Middle frontal gyrus (tissue), 1 donor: ENCODE measurements around the gene MPZL1.
"Not testable (repeated sequence)": the region's sequence is repeated elsewhere in the genome, so short reads cannot be mapped to it uniquely, and the experiment has no call there.

Experiments used
- DNase-seq: peaks from one replicate; pipeline ENCODE4 v3.0.0-alpha.2; 2015; ENCODE audit warnings: low spot score; ENCODE audit errors: extremely low spot score

Gene MPZL1

GRCh38 chr1:167776616-167777268 is 55.0 kb downstream of the MPZL1 start:
- DNase-seq = no peak

DNA sequence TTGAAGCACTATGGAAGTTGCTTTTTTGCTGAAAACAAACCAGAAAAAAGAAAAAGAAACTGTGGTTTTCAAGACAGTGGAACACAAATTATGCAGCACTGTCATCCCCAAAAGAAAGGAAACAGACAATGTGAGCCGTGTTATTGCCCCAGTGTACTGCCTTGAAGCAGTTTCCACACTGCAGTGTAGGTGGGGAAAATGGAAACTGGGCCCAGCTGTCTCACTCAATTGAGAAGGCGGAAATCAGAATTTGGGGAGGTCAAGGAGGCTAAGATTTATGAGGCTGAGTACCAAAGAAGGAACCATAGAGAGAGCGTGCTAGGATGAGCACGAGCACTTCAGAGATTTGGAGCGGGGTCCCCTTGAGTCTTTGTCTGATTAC is 55.5 kb downstream of the MPZL1 start:
- no peak for DNase-seq

DNA sequence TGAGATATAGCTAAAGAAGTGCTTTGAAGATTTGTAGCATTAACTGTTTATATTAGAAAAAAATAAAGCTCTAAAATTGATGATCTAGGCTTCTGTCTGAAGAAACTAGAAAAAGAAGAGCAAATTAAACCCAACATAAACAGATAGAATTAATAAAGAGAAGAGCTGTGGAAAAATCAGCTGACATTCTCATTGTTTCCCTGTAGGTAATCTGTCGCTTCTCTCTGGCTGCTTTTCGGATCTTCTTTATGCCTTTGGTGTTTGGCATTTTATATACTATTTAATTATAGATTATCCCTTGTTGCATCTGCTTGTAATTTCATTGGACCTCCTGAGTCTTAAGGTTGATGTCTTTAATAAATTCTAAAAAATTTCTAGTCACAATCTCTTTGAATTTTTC is 59.8 kb downstream of the MPZL1 start:
- no peak for DNase-seq

GRCh38 chr1:167782946-167783345 is 61.2 kb downstream of the MPZL1 start:
- DNase-seq = no peak

DNA sequence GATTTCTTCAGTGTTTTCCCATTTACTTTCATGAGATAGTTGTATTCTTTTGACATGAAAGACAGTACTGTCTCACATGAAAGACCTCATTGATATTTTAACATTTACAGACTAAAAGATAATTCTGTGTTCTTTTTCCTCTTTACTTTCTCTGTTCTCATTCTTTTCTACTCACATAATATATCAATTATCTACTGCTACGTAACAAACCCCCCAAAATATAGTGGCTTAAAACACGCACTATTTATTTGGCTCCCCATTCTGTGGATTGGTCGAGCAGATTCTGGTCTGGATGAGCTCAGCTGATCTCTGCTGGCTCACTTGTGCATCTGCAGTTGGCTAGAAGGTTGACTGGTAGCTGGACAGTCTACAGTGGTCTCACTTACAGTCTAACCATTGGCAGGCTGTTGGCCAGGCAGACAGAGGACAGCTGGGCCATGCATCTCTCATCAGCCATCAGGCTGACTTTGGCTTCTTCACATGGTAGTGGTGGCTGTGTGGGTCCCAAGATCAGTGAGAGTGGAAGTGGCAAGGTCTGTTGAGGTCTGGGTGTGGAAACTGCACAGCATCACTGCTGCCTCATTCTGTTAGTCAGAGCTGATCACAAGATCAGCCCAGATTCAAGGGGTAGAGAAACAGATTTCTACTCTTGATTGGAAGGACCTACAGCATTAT is 63.2 kb downstream of the MPZL1 start:
- DNase-seq = no peak

DNA sequence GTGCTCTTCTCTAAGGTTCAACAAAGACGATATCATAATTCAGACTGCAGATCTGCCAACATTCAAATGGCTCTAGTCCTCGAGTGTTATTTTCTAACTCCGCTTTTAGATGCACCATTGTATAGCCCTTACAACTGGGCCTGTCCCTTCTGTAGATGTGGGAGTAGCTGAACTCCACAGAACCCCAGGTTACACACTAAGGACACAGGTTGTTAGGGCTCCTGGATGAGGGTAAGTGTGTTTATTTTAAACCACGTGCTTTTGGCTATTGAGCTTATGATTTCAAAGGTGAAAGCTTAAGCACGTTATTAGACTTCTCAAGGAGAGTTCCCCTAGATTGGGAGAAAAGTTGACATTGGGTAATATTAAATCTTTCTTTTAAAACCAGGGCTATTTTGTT is 64.7 kb downstream of the MPZL1 start:
- DNase-seq = no peak

DNA sequence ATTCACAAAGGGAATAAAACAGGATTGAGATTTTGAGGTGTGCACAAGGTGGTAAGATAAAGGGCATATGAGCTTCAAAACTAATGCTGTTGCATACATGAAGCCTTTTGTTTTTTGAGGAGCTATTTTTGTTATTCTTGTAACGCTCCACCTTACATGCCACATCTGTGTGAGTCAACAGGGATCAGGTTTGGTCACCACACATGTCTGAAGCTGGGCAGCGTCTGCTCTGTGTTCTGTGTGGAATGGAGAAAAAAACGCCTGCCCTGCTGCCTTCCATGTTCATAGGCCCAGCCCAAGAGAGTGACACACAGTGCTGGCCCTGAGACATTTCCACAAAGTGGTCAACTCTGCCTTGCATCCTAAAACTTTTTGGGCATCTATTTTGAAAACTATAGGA is 67.7 kb downstream of the MPZL1 start:
- DNase-seq = no peak

GRCh38 chr1:167790117-167790516 is 68.3 kb downstream of the MPZL1 start:
- no peak for DNase-seq

DNA sequence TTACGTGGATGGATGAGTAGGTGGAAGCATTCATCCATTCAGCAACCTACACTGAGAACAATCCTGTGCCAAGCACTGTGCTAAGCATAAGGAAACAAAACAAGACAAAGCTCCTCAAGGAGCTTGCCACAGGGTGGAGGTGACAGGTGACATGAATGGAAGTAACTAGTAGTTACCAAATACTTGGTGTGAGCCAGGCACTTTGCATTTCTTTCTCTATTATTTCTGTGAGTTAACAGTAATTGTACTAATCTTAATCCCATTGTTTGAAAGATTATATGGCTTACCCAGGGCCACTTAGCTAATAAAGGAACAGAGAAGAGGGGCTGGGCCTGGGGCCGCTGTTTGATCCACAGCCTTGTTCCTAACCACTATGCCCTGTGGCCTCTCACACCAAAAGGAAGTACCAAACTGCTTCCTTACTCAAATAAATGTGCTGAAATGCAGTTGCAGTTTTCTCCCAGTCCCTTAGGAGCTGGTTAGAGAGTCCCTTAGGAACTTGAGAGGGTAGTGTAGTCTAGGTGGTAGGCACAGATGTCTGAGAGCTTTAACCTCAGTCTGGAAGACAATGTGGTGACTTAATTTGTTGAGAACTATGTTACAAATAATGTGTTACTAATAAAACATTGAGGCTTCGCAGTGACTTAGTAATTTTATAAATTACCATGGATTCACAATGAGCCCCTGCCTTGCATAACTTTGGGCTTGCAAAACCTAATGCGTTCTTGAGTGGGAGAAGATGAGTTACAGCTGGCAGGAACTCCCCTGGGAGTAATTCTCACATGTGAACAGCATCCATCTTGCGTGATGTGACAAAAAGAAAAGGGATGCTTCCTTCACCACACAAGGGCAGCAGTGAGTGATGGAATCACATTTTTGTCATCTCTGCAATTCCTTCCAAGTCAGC is 69.8 kb downstream of the MPZL1 start:
- DNase-seq = no peak

- DNase-seq = no peak
Observed at GRCh38 chr1:167792188-167792565, 70.4 kb downstream of the MPZL1 start.

DNA sequence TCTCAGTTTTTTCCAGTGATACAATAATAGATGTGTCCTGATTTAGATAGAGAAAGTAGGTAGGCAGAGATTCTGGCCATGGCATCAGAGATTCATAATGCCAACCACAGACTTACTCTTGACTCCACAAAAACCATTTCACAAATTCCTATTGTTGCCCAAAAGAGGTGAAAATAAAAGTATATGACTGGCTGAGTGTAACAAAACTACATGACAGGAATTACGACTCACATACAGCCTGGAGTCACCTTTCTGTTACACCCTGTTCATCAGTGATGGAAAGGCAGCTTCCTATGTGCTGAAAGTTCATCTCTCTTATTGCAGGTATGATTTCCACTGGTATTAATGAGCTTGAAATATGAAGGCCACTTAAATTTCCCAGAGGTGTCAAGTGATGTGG is 72.3 kb downstream of the MPZL1 start:
- no peak for DNase-seq

- DNase-seq = no peak
Observed at GRCh38 chr1:167795810-167796740, 74.3 kb downstream of the MPZL1 start.

DNA sequence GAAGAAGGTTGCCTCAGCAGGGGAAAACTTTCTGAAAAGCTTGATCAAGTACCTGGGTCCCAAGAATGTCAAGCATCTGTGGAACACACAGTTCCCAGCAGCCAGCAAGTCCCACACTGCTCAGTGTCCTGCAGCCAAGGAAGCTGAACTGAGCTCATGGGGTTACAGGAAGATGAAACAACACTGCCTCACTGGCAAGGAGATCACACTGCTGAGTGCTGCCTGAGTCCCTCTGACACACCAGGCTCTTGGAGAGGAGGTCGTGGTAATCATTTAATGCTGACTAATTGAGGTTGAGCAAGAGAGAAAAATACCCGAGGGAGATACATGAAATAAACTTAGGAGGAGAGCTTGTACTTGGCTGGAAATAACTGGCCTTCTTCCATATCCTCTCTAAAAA is 75.2 kb downstream of the MPZL1 start:
- DNase-seq = no peak

GRCh38 chr1:167798952-167799351 is 77.2 kb downstream of the MPZL1 start:
- no peak for DNase-seq

DNA sequence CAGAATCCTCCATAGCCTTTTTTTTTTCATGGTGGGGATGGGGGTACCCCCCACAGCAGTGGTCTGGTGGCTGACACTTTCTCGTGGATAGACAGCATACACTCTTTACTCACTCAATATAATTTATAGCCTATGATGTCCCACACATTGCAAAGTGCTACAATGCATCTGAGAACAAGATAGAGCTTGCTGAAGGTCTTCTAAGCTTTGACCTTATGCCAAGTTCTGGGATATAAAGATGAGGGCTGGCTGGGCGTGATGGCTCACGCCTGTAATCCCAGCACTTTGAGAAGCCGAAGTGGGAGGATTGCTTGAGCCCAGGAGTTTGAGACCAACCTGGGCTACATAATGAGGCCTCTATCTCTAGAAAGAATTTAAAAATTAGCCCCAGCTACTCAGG is 78.0 kb downstream of the MPZL1 start:
- no peak for DNase-seq

DNA sequence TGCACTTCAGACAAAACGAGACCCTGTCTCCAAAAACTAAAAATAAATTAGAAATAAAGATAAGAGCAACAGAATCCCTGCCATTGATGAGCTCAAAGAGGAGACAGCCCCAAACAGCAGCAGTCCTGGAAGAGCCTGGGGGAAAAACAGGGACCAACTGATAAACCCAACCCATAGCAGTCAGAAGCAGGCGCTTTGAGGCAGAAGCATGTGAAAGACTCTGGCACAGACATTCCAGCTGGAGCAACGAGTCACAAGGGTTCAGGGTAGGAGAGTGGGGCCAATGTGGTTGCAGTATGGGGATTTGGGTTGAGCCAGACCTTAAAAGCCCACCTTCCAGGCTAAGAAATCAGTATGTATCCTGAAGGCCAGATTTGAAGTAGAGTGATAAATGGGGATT is 78.5 kb downstream of the MPZL1 start:
- no peak for DNase-seq

DNA sequence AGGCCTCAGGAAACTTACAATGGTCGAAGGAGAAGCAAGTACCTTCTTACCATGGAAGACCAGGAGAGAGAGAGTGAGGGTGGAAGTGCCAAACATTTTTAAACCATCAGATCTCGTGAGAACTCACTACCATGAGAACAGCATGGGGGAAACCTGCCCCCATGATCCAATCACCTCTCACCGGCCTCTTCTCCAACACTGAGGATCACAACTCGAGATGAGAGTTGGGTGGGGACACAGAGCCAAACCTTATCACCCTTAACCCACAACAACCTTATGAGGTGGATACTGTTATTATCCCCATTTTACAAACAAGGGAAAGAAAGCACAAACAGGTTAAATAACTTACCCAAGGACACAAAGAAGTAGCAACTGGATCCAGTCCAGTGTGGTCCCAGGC is 80.5 kb downstream of the MPZL1 start:
- no peak for DNase-seq

DNA sequence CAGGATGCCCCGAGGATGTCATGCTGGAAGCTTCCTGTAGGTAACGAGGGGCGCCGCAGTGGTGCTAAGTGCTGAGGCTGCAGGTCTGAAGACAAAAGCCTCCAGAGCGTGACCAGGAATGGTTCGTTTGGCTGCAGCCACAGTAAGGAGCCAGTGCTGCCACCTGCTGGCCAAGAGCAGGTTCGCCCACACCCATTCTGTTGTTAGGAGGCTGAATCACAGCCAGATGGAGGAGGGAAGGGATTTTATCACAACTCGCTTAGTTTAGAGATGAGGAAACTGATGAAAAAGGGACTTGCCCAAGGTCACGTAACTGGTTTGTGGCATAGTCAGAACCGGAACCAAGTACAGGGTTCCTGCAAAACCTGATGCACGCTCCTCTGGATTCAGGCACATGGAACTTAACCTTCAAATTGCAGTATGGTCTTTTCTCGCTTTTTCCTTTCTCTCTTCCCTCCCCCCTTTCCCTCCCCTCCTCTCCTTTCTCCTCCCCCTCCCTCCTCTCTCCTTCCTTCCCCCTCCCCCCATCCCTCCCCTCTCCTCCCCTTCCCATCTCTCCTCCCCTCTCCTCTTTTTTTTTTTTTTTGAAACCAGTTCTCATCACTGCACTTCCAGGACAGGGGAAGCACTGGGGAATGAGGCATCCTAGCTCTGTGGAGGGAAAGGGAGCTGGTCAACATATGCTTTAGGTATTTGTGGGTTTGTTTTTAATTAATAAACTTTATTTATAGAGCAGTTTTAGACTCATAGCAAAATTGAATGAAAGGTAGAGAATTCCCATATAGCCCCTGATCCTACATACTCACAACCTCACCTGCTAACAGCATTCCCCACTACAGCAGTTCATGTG is 81.8 kb downstream of the MPZL1 start:
- peak; percentile 67 for DNase-seq

DNA sequence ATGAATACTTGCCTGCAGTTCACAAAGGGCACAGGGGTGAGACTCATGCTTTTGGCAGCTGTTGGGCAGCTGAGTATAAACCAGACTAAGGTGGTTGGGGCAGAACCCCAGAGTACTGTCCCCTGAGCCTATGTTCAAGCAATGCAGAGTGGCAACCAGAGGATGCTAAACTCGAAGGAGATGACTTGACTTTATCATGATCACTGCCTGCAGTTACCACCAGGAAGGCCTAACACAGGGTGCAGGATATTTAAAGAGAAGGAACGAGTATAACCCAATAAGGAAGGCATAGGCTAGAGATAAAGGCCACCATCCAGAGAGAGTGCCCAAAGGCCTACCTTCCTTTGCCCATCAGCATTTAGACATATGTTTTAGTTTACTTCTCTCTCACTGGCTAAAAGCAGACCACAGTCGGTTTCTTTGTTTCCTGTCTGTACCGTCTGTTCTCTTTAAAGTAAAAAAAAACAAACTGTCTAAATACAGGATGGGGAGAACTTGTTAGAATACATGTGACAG is 83.3 kb downstream of the MPZL1 start:
- no peak for DNase-seq

DNA sequence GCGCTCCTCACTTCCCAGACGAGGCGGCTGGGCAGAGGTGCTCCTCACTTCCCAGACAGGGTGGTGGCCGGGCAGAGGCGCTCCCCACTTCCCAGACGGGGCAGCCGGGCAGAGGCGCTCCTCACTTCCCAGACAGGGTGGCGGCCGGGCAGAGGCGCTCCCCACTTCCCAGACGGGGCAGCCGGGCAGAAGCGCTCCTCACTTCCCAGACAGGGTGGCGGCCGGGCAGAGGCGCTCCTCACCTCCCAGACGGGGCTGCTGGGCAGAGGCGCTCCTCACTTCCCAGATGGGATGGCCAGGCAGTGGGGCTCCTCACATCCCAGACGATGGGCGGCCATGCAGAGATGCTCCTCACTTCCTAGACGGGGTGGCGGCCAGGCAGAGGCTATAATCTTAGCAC is 84.5 kb downstream of the MPZL1 start:
- DNase-seq = not testable (repeated sequence)
